IPS-20b (cell line): ENCODE results near the gene LAMP2.
A peak's percentile ranks its signal among the peaks of the same experiment; 100 is the strongest.
"Not testable (repeated sequence)": the region's sequence is repeated elsewhere in the genome, so short reads cannot be mapped to it uniquely, and the experiment has no call there.

Source experiments
- H3K27ac ChIP-seq: one replicate; pipeline ENCODE4 v1.5.1; 2013; ENCODE audit warnings: low read length
- H3K27me3 ChIP-seq: 2 replicates; pipeline ENCODE4 v1.6.1; 2013; ENCODE audit warnings: mild to moderate bottlenecking, low read length, inconsistent platforms; ENCODE audit not compliant: insufficient read depth
- H3K36me3 ChIP-seq: 2 replicates; pipeline ENCODE4 v1.6.1; 2013; ENCODE audit warnings: low read depth, mild to moderate bottlenecking, inconsistent platforms, low read length, moderate library complexity; ENCODE audit not compliant: insufficient read depth
- H3K4me1 ChIP-seq: 2 replicates; pipeline ENCODE4 v1.6.1; 2013; ENCODE audit warnings: mild to moderate bottlenecking, control low read depth, inconsistent platforms, low read length, moderate library complexity; ENCODE audit not compliant: insufficient read depth
- H3K4me3 ChIP-seq: 2 replicates; pipeline ENCODE4 v1.5.1; 2013; ENCODE audit warnings: mild to moderate bottlenecking, low read length, inconsistent platforms
- H3K9ac ChIP-seq: 2 replicates; pipeline ENCODE4 v1.6.1; 2013; ENCODE audit warnings: low read depth, mild to moderate bottlenecking, inconsistent platforms, low read length, moderate library complexity
- H3K9me3 ChIP-seq: 2 replicates; pipeline ENCODE4 v1.6.1; 2013; ENCODE audit warnings: mild to moderate bottlenecking, low read depth, low read length, inconsistent platforms; ENCODE audit not compliant: insufficient read depth

LAMP2 gene

DNA sequence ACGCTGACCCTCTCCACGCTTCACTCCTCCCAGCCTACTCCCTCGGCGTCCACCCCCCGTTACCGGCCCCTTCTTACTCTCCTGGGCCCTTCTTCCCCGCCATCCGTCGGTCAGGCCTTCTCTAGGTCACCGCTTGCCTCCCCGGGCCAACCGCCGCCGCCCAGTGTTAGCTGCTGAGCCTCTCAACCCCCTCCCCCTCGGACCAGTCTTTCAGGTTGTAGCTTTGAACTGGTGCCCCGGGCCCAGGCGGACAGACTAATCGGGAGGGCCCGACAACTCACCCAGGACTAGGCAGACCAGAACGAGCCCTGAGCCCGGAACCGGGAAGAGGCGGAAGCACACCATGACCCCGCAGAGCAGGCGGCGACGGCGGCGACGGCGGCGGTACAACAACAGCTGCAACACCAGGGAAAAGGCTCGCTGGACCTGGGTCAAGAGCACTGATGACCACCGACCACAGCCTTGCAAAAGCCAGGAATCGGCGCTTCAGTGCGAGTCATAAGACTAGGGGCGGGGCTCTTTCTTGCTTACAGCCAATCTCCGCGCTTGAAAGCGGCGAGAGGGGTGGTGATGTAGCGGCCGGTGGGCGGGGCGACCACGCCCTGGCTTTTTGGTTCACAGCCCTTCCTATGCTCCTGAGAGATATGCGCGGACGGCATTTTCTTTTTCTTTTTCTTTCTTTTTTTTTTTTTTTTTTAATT lies at the start of gene LAMP2:
Gene LAMP2 (minus strand): TSS at position 472 of the 701 bp plus-strand sequence. CDS start 127 bp downstream, at position 345.
- Histone ChIP-seq H3K9me3 (no peaks in the 10 kb centered on the region), H3K9ac (peak within 1 kb of the TSS; percentile 85; the same call in 1 of the 2 replicates), H3K36me3 (no peaks in the 10 kb centered on the region), H3K4me3 (peak within 1 kb of the TSS; percentile 86), H3K4me1 (no peaks in the 10 kb centered on the region), H3K27me3 (no peaks in the 10 kb centered on the region), H3K27ac (peak within 1 kb of the TSS; percentile 77)

DNA sequence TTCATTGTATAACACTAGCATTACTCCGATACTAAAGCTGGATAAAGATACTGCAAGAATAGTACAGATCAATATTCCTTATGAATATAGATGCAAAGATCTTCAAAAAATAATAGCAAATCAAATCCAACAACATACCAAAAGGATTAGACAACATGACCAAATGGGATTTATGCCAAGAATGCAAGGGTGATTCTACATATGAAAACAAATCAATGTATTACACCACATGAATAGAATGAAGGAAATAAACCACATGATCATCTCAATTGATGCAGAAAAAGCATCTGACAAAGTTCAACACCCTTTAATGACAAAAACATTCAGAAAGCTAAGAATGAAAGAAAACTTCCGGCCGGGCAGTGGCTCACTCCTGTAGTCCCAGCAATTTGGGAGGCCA lies 48.8 kb upstream of the LAMP2 start:
- H3K4me3 ChIP-seq: no peak overlapping the region
- no peaks in the 10 kb centered on the region for H3K36me3 ChIP-seq
- peaks cover 3% of the 10 kb centered on the region; the same call in 1 of the 2 replicates for H3K4me1 ChIP-seq
- H3K9ac ChIP-seq: no peak overlapping the region
- H3K27me3 ChIP-seq: no peaks in the 10 kb centered on the region
- no peaks in the 10 kb centered on the region for H3K9me3 ChIP-seq
- H3K27ac ChIP-seq: no peak overlapping the region

- no peaks in the 10 kb centered on the region for H3K27me3 ChIP-seq
- H3K36me3 ChIP-seq: no peaks in the 10 kb centered on the region
- no peaks in the 10 kb centered on the region for H3K9me3 ChIP-seq
- no peak overlapping the region for H3K27ac ChIP-seq
- no peak overlapping the region for H3K4me3 ChIP-seq
- no peak overlapping the region for H3K9ac ChIP-seq
- H3K4me1 ChIP-seq: peaks cover 3% of the 10 kb centered on the region; the same call in 1 of the 2 replicates
Measured at GRCh38 chrX:120514236-120514635, 45.1 kb upstream of the LAMP2 start.

DNA sequence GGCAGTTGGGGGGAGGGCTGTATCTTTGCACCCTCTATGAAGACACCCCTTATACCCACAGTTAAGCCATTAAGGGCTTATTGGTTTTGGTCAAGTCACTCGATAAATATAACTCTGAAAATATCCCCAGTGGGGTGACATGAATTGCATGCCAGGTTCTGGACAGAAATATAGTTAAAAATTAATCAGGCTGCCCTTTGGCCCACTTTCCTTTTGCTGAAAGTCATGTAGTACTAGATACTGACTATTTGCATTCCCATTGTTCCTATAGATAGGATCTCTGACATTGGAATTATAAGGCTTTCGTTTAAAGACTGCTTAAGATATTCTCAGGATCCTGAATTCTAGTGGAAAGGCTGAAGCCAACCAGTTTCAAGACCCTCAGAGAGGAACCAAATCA lies 43.5 kb upstream of the LAMP2 start:
- Histone ChIP-seq H3K27ac (no peak overlapping the region), H3K9me3 (no peaks in the 10 kb centered on the region)

DNA sequence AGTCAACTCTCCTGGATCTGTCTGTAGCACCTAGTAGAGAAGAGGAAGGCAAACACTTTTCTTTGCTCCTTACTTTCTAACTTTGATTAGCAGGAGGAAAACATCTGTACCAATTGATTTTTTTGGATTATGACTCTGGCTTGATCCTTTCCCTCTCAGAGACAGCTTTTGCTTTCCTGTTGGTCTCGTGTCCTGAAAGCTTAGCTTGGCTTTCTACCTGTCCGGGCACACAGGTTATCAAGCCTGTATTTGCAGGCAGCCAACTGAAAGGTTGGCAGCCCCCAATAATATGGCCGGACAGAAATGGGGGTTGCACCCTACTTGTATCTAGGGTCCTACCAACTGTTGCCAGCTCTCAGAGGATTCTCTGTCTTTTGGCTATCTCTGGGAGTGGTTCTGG lies 43.1 kb upstream of the LAMP2 start:
- Histone ChIP-seq H3K9me3 (no peaks in the 10 kb centered on the region), H3K36me3 (no peaks in the 10 kb centered on the region), H3K9ac (no peak overlapping the region), H3K27ac (no peak overlapping the region), H3K4me1 (peaks cover 3% of the 10 kb centered on the region; the same call in 1 of the 2 replicates), H3K27me3 (no peaks in the 10 kb centered on the region), H3K4me3 (no peak overlapping the region)

More for the DNA sequence above, 43.5 kb upstream of the LAMP2 start:
- no peak overlapping the region for H3K9ac ChIP-seq
- H3K4me3 ChIP-seq: no peak overlapping the region
- no peaks in the 10 kb centered on the region for H3K36me3 ChIP-seq
- H3K27me3 ChIP-seq: no peaks in the 10 kb centered on the region
- peaks cover 3% of the 10 kb centered on the region; the same call in 1 of the 2 replicates for H3K4me1 ChIP-seq

DNA sequence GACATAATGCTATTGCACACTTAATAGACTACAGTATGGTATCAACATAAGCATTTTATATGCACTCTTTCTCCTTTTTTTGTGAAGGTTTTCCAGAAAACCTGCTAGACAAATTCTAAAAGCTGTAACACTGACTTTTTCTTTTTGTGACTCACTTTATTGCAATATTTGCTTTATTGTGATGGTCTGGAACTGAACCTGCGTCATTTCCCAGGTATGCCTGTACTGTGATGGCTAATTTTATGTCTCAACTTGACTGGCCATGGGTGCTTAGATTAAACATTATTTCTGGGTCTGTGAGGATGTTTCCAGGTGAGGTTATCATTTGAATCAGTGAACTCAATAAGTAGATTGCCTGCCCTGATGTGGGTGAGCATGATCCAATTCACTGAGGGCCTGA lies 35.5 kb upstream of the LAMP2 start:
- no peak overlapping the region for H3K9ac ChIP-seq
- H3K4me1 ChIP-seq: no peaks in the 10 kb centered on the region
- H3K27ac ChIP-seq: no peak overlapping the region
- H3K36me3 ChIP-seq: no peaks in the 10 kb centered on the region
- no peaks in the 10 kb centered on the region for H3K27me3 ChIP-seq
- no peak overlapping the region for H3K4me3 ChIP-seq
- no peaks in the 10 kb centered on the region for H3K9me3 ChIP-seq

DNA sequence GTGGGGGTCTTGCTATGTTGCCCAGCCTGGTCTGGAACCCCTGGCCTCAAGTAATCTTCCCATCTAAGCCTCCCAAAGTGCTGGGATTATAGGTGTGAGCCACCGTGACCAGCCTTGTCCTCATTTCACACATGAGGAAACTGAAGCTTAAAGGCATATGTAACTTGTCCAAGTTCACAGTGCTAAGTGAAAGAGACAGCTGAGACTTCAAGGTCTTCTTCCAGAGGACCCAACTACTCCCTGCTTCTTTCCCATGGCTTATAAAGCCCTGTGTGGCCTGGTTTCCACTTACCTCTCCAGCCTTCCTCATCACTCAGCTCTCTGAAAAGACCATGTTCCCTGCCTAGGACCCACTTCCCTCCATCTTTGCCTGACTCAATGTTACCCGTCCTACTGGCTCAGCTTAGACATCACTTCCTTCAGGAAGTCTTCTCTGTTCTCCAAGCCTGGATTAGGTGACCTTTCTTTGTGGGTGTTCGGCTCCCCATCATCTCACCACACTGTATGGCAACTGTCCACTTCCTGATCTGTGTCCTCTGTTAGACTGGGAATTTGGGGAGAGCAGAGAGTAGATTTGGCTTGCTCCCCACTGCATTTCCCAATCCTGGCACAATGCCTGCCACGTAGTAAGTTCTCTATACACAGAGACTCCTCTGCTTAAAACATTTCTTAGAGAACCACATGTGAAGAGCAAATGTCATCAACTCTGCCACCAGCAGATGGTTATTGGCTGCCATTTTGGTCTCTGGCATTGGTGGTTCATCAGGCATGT lies 30.4 kb upstream of the LAMP2 start:
- no peaks in the 10 kb centered on the region for H3K36me3 ChIP-seq
- H3K27ac ChIP-seq: no peak overlapping the region
- H3K4me1 ChIP-seq: no peaks in the 10 kb centered on the region
- no peak overlapping the region for H3K9ac ChIP-seq
- no peak overlapping the region for H3K4me3 ChIP-seq
- no peaks in the 10 kb centered on the region for H3K27me3 ChIP-seq
- H3K9me3 ChIP-seq: no peaks in the 10 kb centered on the region

- not testable (repeated sequence) for H3K9me3 ChIP-seq, H3K4me1 ChIP-seq, H3K27ac ChIP-seq
Measured at GRCh38 chrX:120490119-120490518, 21.0 kb upstream of the LAMP2 start.

GRCh38 chrX:120486786-120487185 lies 17.7 kb upstream of the LAMP2 start:
- H3K27me3 ChIP-seq: no peaks in the 10 kb centered on the region
- no peaks in the 10 kb centered on the region for H3K4me1 ChIP-seq
- no peaks in the 10 kb centered on the region for H3K36me3 ChIP-seq
- H3K9ac ChIP-seq: no peak overlapping the region
- no peak overlapping the region for H3K27ac ChIP-seq
- H3K9me3 ChIP-seq: no peaks in the 10 kb centered on the region
- no peak overlapping the region for H3K4me3 ChIP-seq

More at GRCh38 chrX:120490119-120490518, 21.0 kb upstream of the LAMP2 start:
- H3K27me3 ChIP-seq, H3K4me3 ChIP-seq, H3K9ac ChIP-seq, H3K36me3 ChIP-seq: not testable (repeated sequence)

- no peaks in the 10 kb centered on the region for H3K4me1 ChIP-seq
- H3K4me3 ChIP-seq: peak overlapping the region; percentile 68
- H3K36me3 ChIP-seq: no peaks in the 10 kb centered on the region
- H3K9me3 ChIP-seq: no peaks in the 10 kb centered on the region
- no peaks in the 10 kb centered on the region for H3K27me3 ChIP-seq
- peak overlapping the region; percentile 83; the same call in 1 of the 2 replicates for H3K9ac ChIP-seq
- no peak overlapping the region for H3K27ac ChIP-seq
Measured at GRCh38 chrX:120485638-120486520, 16.8 kb upstream of the LAMP2 start.

GRCh38 chrX:120485315-120485637 lies 16.2 kb upstream of the LAMP2 start:
- H3K4me3 ChIP-seq: peak overlapping the region; percentile 68
- no peaks in the 10 kb centered on the region for H3K4me1 ChIP-seq
- no peaks in the 10 kb centered on the region for H3K36me3 ChIP-seq
- no peaks in the 10 kb centered on the region for H3K27me3 ChIP-seq
- H3K9ac ChIP-seq: peak overlapping the region; percentile 83; the same call in 1 of the 2 replicates
- H3K27ac ChIP-seq: no peak overlapping the region
- H3K9me3 ChIP-seq: no peaks in the 10 kb centered on the region
